GM12891 (cell line): ENCODE measurements around the gene CUL1.

Source experiments
- PAX5 ChIP-seq: IDR thresholded peaks from 2 replicates; pipeline ENCODE4 v1.6.1; 2011; ENCODE audit warnings: low read length, moderate library complexity, mild to moderate bottlenecking; ENCODE audit not compliant: insufficient read depth, severe bottlenecking
- POLR2A ChIP-seq: IDR thresholded peaks from 2 replicates; pipeline ENCODE4 v1.6.1; 2011; ENCODE audit warnings: low read depth, low read length, control low read depth
- POLR2AphosphoS5 ChIP-seq: IDR thresholded peaks from 2 replicates; pipeline ENCODE4 v1.6.1; 2011; ENCODE audit warnings: low read depth, low read length, control low read depth
- SPI1 ChIP-seq: IDR thresholded peaks from 2 replicates; pipeline ENCODE4 v1.6.1; 2011; ENCODE audit warnings: low read depth, low read length, control low read depth
- TAF1 ChIP-seq: IDR thresholded peaks from 2 replicates; pipeline ENCODE4 v1.6.1; 2011; ENCODE audit warnings: low read depth, low read length, control low read depth

DNA sequence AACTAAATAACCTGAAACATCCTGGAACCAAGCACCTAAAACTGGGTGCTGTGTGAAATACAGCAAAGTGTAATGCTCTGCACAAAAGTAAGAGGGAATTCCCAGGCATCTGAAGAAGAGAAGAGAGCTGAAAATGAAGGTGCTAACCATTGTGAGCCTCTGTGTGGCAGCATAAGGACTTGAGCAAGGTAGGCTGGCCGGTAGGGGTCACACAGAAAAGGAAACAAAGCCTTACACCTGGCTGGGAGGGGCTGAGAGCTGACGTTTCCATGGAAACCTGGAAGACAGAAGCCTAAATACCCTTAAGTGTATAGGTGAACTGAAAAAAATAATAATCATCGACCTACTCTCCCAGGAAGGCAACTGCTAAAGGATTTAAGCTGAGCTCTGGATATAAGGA, 48.6 kb downstream of the CUL1 start:
- TF ChIP-seq POLR2A (no peak), POLR2AphosphoS5 (no peak), SPI1 (no peak), TAF1 (no peak), PAX5 (no peak)
